ENCODE results near the gene OR9I1. TPM values are rescaled to one million over a fixed set of nuclear protein-coding genes. Genes with fewer than 3 reads are reported as not detected.

OR9I1 gene
- not detected for polyA plus RNA-seq (ENCODE audit: insufficient read length in 4 of 4)

- DNase-seq (ENCODE audit: low read depth in 4 of 4, low spot score in 3 of 4): no peak
Observed at GRCh38 chr11:58125469-58125868, at the start of gene OR9I1. TSS of gene OR9I1 (minus strand) at chr11:58125530. CDS start at chr11:58119444, 6,086 bp downstream.

- DNase-seq (ENCODE audit: low read depth in 4 of 4, low spot score in 3 of 4): no peak
Observed at GRCh38 chr11:58165504-58166106, 40.3 kb upstream of the OR9I1 start.

- DNase-seq (ENCODE audit: low read depth in 4 of 4, low spot score in 3 of 4): no peak
Observed at GRCh38 chr11:58164990-58165389, 39.7 kb upstream of the OR9I1 start.

GRCh38 chr11:58164389-58164788 is 39.1 kb upstream of the OR9I1 start:
- no peak for DNase-seq (ENCODE audit: low read depth in 4 of 4, low spot score in 3 of 4)

GRCh38 chr11:58152781-58153180 is 27.5 kb upstream of the OR9I1 start:
- no peak for DNase-seq (ENCODE audit: low read depth in 4 of 4, low spot score in 3 of 4)

- no peak for DNase-seq (ENCODE audit: low read depth in 4 of 4, low spot score in 3 of 4)
Observed at GRCh38 chr11:58142761-58143160, 17.4 kb upstream of the OR9I1 start.

- DNase-seq (ENCODE audit: low read depth in 4 of 4, low spot score in 3 of 4): no peak
Observed at GRCh38 chr11:58135171-58135570, 9.8 kb upstream of the OR9I1 start.

- no peak for DNase-seq (ENCODE audit: low read depth in 4 of 4, low spot score in 3 of 4)
Observed at GRCh38 chr11:58134151-58134550, 8.8 kb upstream of the OR9I1 start.

GRCh38 chr11:58133309-58134076 is 8.2 kb upstream of the OR9I1 start:
- no peak for DNase-seq (ENCODE audit: low read depth in 4 of 4, low spot score in 3 of 4)

GRCh38 chr11:58127350-58127749 is 2.0 kb upstream of the OR9I1 start:
- DNase-seq (ENCODE audit: low read depth in 4 of 4, low spot score in 3 of 4): no peak

GRCh38 chr11:58121096-58121495 is 4.2 kb downstream of the OR9I1 start:
- DNase-seq (ENCODE audit: low read depth in 4 of 4, low spot score in 3 of 4): no peak

- DNase-seq (ENCODE audit: low read depth in 4 of 4, low spot score in 3 of 4): no peak
Observed at GRCh38 chr11:58097437-58097836, 27.9 kb downstream of the OR9I1 start.

- no peak for DNase-seq (ENCODE audit: low read depth in 4 of 4, low spot score in 3 of 4)
Observed at GRCh38 chr11:58086528-58086927, 38.8 kb downstream of the OR9I1 start.

GRCh38 chr11:58075781-58076180 is 49.5 kb downstream of the OR9I1 start:
- no peak for DNase-seq (ENCODE audit: low read depth in 4 of 4, low spot score in 3 of 4)

GRCh38 chr11:58070585-58070984 is 54.7 kb downstream of the OR9I1 start:
- no peak for DNase-seq (ENCODE audit: low read depth in 4 of 4, low spot score in 3 of 4)

- no peak for DNase-seq (ENCODE audit: low read depth in 4 of 4, low spot score in 3 of 4)
Observed at GRCh38 chr11:58068655-58069054, 56.7 kb downstream of the OR9I1 start.

- DNase-seq (ENCODE audit: low read depth in 4 of 4, low spot score in 3 of 4): no peak
Observed at GRCh38 chr11:58067685-58068084, 57.6 kb downstream of the OR9I1 start.

Other genes starting within 250 kb of the OR9I1 start
- not detected for gene OR9Q1, start 101.6 kb downstream of the OR9I1 start, polyA plus RNA-seq (ENCODE audit: insufficient read length in 4 of 4)
- gene OR6Q1, start 94.6 kb downstream of the OR9I1 start, polyA plus RNA-seq (ENCODE audit: insufficient read length in 4 of 4): not detected
- gene OR9Q2, start 63.5 kb upstream of the OR9I1 start, polyA plus RNA-seq (ENCODE audit: insufficient read length in 4 of 4): not detected
- not detected for gene OR1S2, start 78.6 kb upstream of the OR9I1 start, polyA plus RNA-seq (ENCODE audit: insufficient read length in 4 of 4)
- gene OR1S1, start 87.2 kb upstream of the OR9I1 start, polyA plus RNA-seq (ENCODE audit: insufficient read length in 4 of 4): not detected
- gene OR10Q1, start 103.4 kb upstream of the OR9I1 start, polyA plus RNA-seq (ENCODE audit: insufficient read length in 4 of 4): not detected
- not detected for gene OR10W1, start 142.7 kb upstream of the OR9I1 start, polyA plus RNA-seq (ENCODE audit: insufficient read length in 4 of 4)
- gene OR5B17, start 233.5 kb upstream of the OR9I1 start, polyA plus RNA-seq (ENCODE audit: insufficient read length in 4 of 4): not detected

Data from right renal pelvis (tissue), 4 donors.